Peyer's patch (tissue), 4 donors: ENCODE results near the gene CCDC51. TPM values are rescaled to one million over a fixed set of nuclear protein-coding genes. Genes with fewer than 3 reads are reported as not detected.

ENCODE experiments used
- DNase-seq, 3 donors: peaks; one replicate each; pipeline ENCODE4 v3.0.0-alpha.2; 2017 to 2019
- H3K27ac ChIP-seq, 4 donors: fragments of 200-600 bp; sonication (generic); one replicate each; pipeline ENCODE4 v1.5.1; 2016 to 2019
- H3K27me3 ChIP-seq, 2 donors: fragments of 200-600 bp; sonication (generic); one replicate each; pipeline ENCODE4 v1.5.1; 2019
- H3K36me3 ChIP-seq, 3 donors: fragments of 200-600 bp; sonication (generic); one replicate each; pipeline ENCODE4 v1.5.1; 2016 to 2019
- H3K4me1 ChIP-seq, 4 donors: fragments of 200-600 bp; sonication (generic); one replicate each; pipeline ENCODE4 v1.5.1; 2016 to 2019
- H3K4me3 ChIP-seq, 4 donors: fragments of 200-600 bp; sonication (generic); 1 replicate in 3 of 4; 2 replicates in 1 of 4; pipeline ENCODE4 v1.5.1; 2016 to 2019; ENCODE audit warnings: mild to moderate bottlenecking in 1 of 4
- H3K9me3 ChIP-seq, 4 donors: fragments of 200-600 bp; sonication (generic); one replicate each; pipeline ENCODE4 v1.5.1; 2016 to 2019; ENCODE audit warnings: mild to moderate bottlenecking in 1 of 4
- CTCF ChIP-seq, 6 experiments: fragments of 450-650 bp in 4 of 6; fragments of 200-600 bp in 2 of 6; sonication (generic) in 1 of 6; IDR thresholded peaks; one replicate each; pipeline ENCODE4 v1.5.1; 2017 to 2019; ENCODE audit warnings: antibody characterized with exemption in 6 of 6, mild to moderate bottlenecking in 3 of 6, moderate library complexity in 1 of 6
- POLR2A ChIP-seq, 2 donors: fragments of 450-650 bp; IDR thresholded peaks; one replicate each; pipeline ENCODE4 v1.5.1; 2017; ENCODE audit warnings: antibody characterized with exemption in 2 of 2, mild to moderate bottlenecking in 2 of 2, moderate library complexity in 2 of 2
- total RNA-seq, 4 donors: library from RNA; depleted of rRNA; stranded (reverse); fragments of >200 nt; gene quantifications; one replicate each; pipeline ENCODE4 v1.1.0, GENCODE V29; 2016

Gene CCDC51
- total RNA-seq, 4 donors from 2014 or later: 7.4 to 13.1 (median 9.1) TPM

- Histone ChIP-seq H3K36me3 (peaks cover 0 to 17% (median 0%) of the 10 kb centered on the region in 3 donors), H3K4me1 (peaks cover 0 to 46% (median 10%) of the 10 kb centered on the region in 4 donors)
Measured at GRCh38 chr3:48426944-48427629, 12.8 kb downstream of the CCDC51 start.

GRCh38 chr3:48426401-48426909 is 13.5 kb downstream of the CCDC51 start:
- Histone ChIP-seq H3K9me3 (no peaks in the 10 kb centered on the region), H3K27ac (peak overlapping the region in 3 of 4 donors; percentile 38 to 95 (median 45)), H3K4me1 (peaks cover 0 to 46% (median 10%) of the 10 kb centered on the region in 4 donors), H3K36me3 (peaks cover 0 to 22% (median 0%) of the 10 kb centered on the region in 3 donors), H3K4me3 (peak overlapping the region in 1 of 4 donors; percentile 78), H3K27me3 (no peaks in the 10 kb centered on the region)
- DNase-seq: no peak
- TF ChIP-seq POLR2A (IDR thresholded peaks at IDR 0.05) (no peak), CTCF (IDR thresholded peaks at IDR 0.05) (no peak)

More at GRCh38 chr3:48426944-48427629, 12.8 kb downstream of the CCDC51 start:
- TF ChIP-seq POLR2A (IDR thresholded peaks at IDR 0.05): no peak
- TF ChIP-seq CTCF (IDR thresholded peaks at IDR 0.05): no peak
- peak in 1 of 3 donors; percentile 43 for DNase-seq
- H3K27ac ChIP-seq: peak overlapping the region; percentile 38 to 98 (median 88)
- peak overlapping the region in 2 of 4 donors; percentile 78 to 99 for H3K4me3 ChIP-seq
- no peaks in the 10 kb centered on the region for H3K27me3 ChIP-seq
- no peaks in the 10 kb centered on the region for H3K9me3 ChIP-seq

- Histone ChIP-seq H3K27ac (peak overlapping the region in 2 of 4 donors; percentile 13 to 44), H3K27me3 (no peaks in the 10 kb centered on the region), H3K4me1 (peaks cover 0 to 37% (median 9%) of the 10 kb centered on the region in 4 donors), H3K36me3 (peaks cover 0 to 27% (median 0%) of the 10 kb centered on the region in 3 donors), H3K4me3 (no peak overlapping the region), H3K9me3 (no peaks in the 10 kb centered on the region)
- no peak for TF ChIP-seq CTCF (IDR thresholded peaks at IDR 0.05)
- no peak for DNase-seq
Measured at GRCh38 chr3:48425281-48425812, 14.6 kb downstream of the CCDC51 start.

- TF ChIP-seq CTCF (IDR thresholded peaks at IDR 0.05) (no peak), POLR2A (IDR thresholded peaks at IDR 0.05) (no peak)
- H3K9me3 ChIP-seq: no peaks in the 10 kb centered on the region
- H3K27ac ChIP-seq: no peak overlapping the region
- H3K4me3 ChIP-seq: no peak overlapping the region
- peaks cover 0 to 32% (median 2%) of the 10 kb centered on the region in 4 donors for H3K4me1 ChIP-seq
- DNase-seq: no peak
- H3K27me3 ChIP-seq: no peaks in the 10 kb centered on the region
- peaks cover 0 to 39% (median 0%) of the 10 kb centered on the region in 3 donors for H3K36me3 ChIP-seq
Measured at GRCh38 chr3:48423883-48424695, 15.8 kb downstream of the CCDC51 start.

GRCh38 chr3:48423241-48423882 is 16.6 kb downstream of the CCDC51 start:
- TF ChIP-seq POLR2A (IDR thresholded peaks at IDR 0.05) (no peak), CTCF (IDR thresholded peaks at IDR 0.05) (no peak)
- Histone ChIP-seq H3K27me3 (no peaks in the 10 kb centered on the region), H3K36me3 (peaks cover 0 to 46% (median 0%) of the 10 kb centered on the region in 3 donors), H3K4me3 (no peak overlapping the region), H3K9me3 (no peaks in the 10 kb centered on the region), H3K4me1 (peaks cover 0 to 31% (median 0%) of the 10 kb centered on the region in 4 donors), H3K27ac (no peak overlapping the region)
- DNase-seq: no peak
